UCSD-AML1 (cell line): Measurements from ENCODE around the gene CTNS.

Experiments
- DNase-seq: peaks from one replicate; lab custom pipeline; 2025; ENCODE audit not compliant: unreplicated experiment; lab: John Stamatoyannopoulos, UW

CTNS gene

DNA sequence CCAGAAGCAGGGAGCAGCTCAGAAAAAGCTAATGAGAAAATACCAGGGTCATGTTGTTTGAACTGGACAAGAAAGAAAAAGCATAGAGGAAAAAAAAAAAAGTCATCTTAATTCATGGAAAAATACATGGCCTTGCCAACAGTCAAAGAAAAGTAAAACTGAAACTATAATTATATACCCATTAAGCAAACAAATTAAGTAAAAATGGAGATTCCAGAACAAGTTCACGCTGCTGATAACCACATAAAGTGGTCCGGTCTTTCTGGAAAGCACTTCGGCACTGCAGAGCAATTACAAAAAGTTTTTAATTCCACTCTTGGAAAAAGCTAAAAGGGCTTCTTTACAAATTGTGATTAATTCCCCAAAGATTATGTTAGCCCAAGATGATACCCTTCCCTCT is 71.8 kb downstream of the CTNS start:
- DNase-seq: no peak

DNA sequence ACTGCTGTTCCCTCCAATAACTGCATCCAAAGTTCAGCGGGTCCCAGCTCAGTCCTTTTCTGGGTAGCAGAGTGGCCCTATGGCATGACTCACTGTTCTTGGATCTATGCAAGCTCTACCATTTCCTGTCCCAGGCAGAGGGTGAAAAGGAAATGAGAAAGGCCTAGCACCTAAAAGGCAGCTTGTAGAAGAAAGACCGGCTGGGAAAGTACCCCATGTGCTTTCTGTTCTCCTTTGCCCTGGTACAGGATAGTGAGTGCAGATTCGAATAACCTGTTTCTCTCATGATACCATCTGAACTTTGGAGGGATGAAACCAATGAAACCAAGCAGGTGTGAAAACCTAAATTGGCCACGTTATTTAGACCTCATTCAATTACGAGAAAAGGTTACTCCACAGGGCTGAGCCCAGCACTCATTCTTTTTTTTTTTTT is 74.4 kb downstream of the CTNS start:
- DNase-seq: no peak
